Neural cell (in vitro differentiated cells): ENCODE measurements around the gene FSTL5. TPM values are rescaled to one million over a fixed set of nuclear protein-coding genes. Genes with fewer than 3 reads are reported as not detected.

Experiments
- H2AFZ ChIP-seq: fragments of 200-600, 300-800 bp; sonication (generic), shearing (Covaris generic); 2 replicates; pipeline ENCODE4 v1.6.0; 2014; ENCODE audit warnings: low read depth, mild to moderate bottlenecking, antibody characterized with exemption, low read length, moderate library complexity
- H3F3A ChIP-seq: fragments of 200-600 bp; shearing (Covaris generic); 2 replicates; pipeline ENCODE4 v1.6.1; 2016; ENCODE audit warnings: mild to moderate bottlenecking, moderate library complexity, mixed read lengths, antibody characterized with exemption, low read length; ENCODE audit not compliant: insufficient read depth, poor library complexity, severe bottlenecking
- H3K27ac ChIP-seq: fragments of 200-600, 300-800 bp; sonication (generic), shearing (Covaris generic); 2 replicates; pipeline ENCODE4 v1.5.1; 2014; ENCODE audit warnings: mild to moderate bottlenecking, low read length, moderate library complexity
- H3K27me3 ChIP-seq: fragments of 300-800, 200-600 bp; sonication (generic), shearing (Covaris generic); 2 replicates; pipeline ENCODE4 v1.6.0; 2014; ENCODE audit warnings: mild to moderate bottlenecking, low read depth, low read length, moderate library complexity; ENCODE audit not compliant: insufficient read depth
- H3K36me3 ChIP-seq: fragments of 300-800, 200-600 bp; sonication (generic), shearing (Covaris generic); 2 replicates; pipeline ENCODE4 v1.5.1; 2014; ENCODE audit warnings: mild to moderate bottlenecking, antibody characterized with exemption, low read length, moderate library complexity; ENCODE audit not compliant: insufficient read depth
- H3K4me2 ChIP-seq: fragments of 300-800, 200-600 bp; sonication (generic), shearing (Covaris generic); 2 replicates; pipeline ENCODE4 v1.6.0; 2014; ENCODE audit warnings: mild to moderate bottlenecking, low read length
- H3K4me3 ChIP-seq: fragments of 300-800, 200-600 bp; sonication (generic), shearing (Covaris generic); 2 replicates; pipeline ENCODE4 v1.5.1; 2014; ENCODE audit warnings: mild to moderate bottlenecking, low read length, moderate library complexity
- H3K79me2 ChIP-seq: fragments of 200-600 bp; shearing (Covaris generic); replicated peaks from 2 replicates; pipeline ENCODE4 v1.6.0; 2014; ENCODE audit warnings: mild to moderate bottlenecking, low read length, moderate library complexity; ENCODE audit not compliant: insufficient read depth
- H3K9ac ChIP-seq: fragments of 300-800, 200-600 bp; sonication (generic), shearing (Covaris generic); 2 replicates; pipeline ENCODE4 v1.6.1; 2016; ENCODE audit warnings: mild to moderate bottlenecking, low read length, mixed read lengths
- H3K9me2 ChIP-seq: fragments of 200-600 bp; shearing (Covaris generic); 2 replicates; pipeline ENCODE4 v1.6.1; 2016; ENCODE audit warnings: mild to moderate bottlenecking, low read length, mixed read lengths; ENCODE audit not compliant: insufficient read depth
- H3K9me3 ChIP-seq: fragments of 200-600, 300-800 bp; sonication (generic), shearing (Covaris generic); 2 replicates; pipeline ENCODE4 v1.6.1; 2016; ENCODE audit warnings: mild to moderate bottlenecking, mixed run types, low read length, moderate library complexity, mixed read lengths
- H4K20me1 ChIP-seq: fragments of 200-600 bp; shearing (Covaris generic); 2 replicates; pipeline ENCODE4 v1.6.1; 2016; ENCODE audit warnings: mild to moderate bottlenecking, mixed run types; ENCODE audit not compliant: insufficient read depth
- CTCF ChIP-seq: fragments of 450-650 bp; IDR thresholded peaks from 2 replicates; pipeline ENCODE4 v1.5.1; 2014; ENCODE audit warnings: antibody characterized with exemption, mild to moderate bottlenecking, moderate library complexity; ENCODE audit not compliant: poor library complexity, severe bottlenecking
- EP300 ChIP-seq: fragments of 450-650 bp; conservative IDR thresholded peaks from 2 replicates; pipeline ENCODE4 v1.6.1; 2014; ENCODE audit warnings: antibody characterized with exemption, mild to moderate bottlenecking, moderate library complexity; ENCODE audit not compliant: poor library complexity, severe bottlenecking
- EZH2 ChIP-seq: fragments of 200-600, 300-800 bp; shearing (Covaris generic), sonication (generic); IDR thresholded peaks from 2 replicates; pipeline ENCODE4 v1.6.1; 2014; ENCODE audit warnings: antibody characterized with exemption, low read length, borderline replicate concordance, mild to moderate bottlenecking; ENCODE audit not compliant: insufficient read depth, poor library complexity, severe bottlenecking
- MXI1 ChIP-seq: fragments of 450-650 bp; conservative IDR thresholded peaks from 2 replicates; pipeline ENCODE4 v1.6.1; 2014; ENCODE audit warnings: antibody characterized with exemption, mild to moderate bottlenecking; ENCODE audit not compliant: poor library complexity, severe bottlenecking
- POLR2AphosphoS5 ChIP-seq: IDR thresholded peaks from 2 replicates; pipeline ENCODE4 v1.6.1; 2012
- RAD21 ChIP-seq: fragments of 450-650 bp; conservative IDR thresholded peaks from 2 replicates; pipeline ENCODE4 v1.6.1; 2014; ENCODE audit warnings: antibody characterized with exemption, mild to moderate bottlenecking, moderate library complexity
- SMC3 ChIP-seq: fragments of 450-650 bp; conservative IDR thresholded peaks from 2 replicates; pipeline ENCODE4 v1.6.1; 2014; ENCODE audit warnings: antibody characterized with exemption, mild to moderate bottlenecking, moderate library complexity; ENCODE audit not compliant: poor library complexity
- TAF1 ChIP-seq: IDR thresholded peaks from 2 replicates; pipeline ENCODE4 v1.6.1; 2012; ENCODE audit warnings: low read depth
- polyA plus RNA-seq: library from polyadenylated mRNA; depleted of rRNA; stranded (reverse); fragments of >200 nt; gene quantifications from 2 replicates; pipeline ENCODE4 v1.2.3, GENCODE V29; 2014
- TF ChIP-seq, protein P1 (sequence below): IDR thresholded peaks from 2 replicates; pipeline ENCODE4 v1.6.1; 2012; ENCODE audit warnings: borderline replicate concordance

Gene FSTL5
- polyA plus RNA-seq, 1 donor from 2014 or later: 6.8 TPM

GRCh38 chr4:161554372-161554990, 609.3 kb downstream of the FSTL5 start:
- H3K27me3 ChIP-seq: no peaks in the 10 kb centered on the region
- no peaks in the 10 kb centered on the region for H3K9me3 ChIP-seq
- no peaks in the 10 kb centered on the region for H3K9me2 ChIP-seq
- TF ChIP-seq RAD21: no peak
- H3K4me3 ChIP-seq: no peak overlapping the region
- H4K20me1 ChIP-seq: no peaks in the 10 kb centered on the region
- H3K9ac ChIP-seq: no peak overlapping the region
- no peak overlapping the region for H3K4me2 ChIP-seq
- no peak overlapping the region for H2AFZ ChIP-seq
- H3K27ac ChIP-seq: no peak overlapping the region
- H3K36me3 ChIP-seq: no peaks in the 10 kb centered on the region
- no peaks in the 10 kb centered on the region for H3F3A ChIP-seq
- no peaks in the 10 kb centered on the region for H3K79me2 ChIP-seq

DNA sequence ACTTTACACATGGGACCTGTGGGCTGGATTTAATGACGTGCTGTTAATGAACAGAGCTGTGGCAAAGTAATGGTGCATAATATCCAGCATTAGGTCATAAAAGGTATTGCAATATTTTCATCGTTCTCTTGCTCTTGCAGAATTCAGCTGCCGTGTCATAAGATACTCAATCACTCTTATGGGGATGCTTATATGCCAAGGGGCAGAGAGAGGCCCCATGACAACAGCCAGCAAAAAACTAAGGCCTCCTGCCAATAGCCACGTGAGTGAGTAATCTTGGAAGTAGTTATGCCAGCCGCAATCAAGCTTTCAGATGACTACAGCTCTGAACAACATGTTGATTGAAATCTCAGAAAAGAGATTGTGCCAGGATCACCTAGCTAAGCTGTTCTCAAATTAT, 616.9 kb downstream of the FSTL5 start:
- Histone ChIP-seq H3K9me3 (no peaks in the 10 kb centered on the region), H3K36me3 (no peaks in the 10 kb centered on the region)

More for the DNA sequence above, 616.9 kb downstream of the FSTL5 start:
- Histone ChIP-seq H3K27me3 (no peaks in the 10 kb centered on the region), H3K9ac (no peak overlapping the region), H3K4me3 (no peak overlapping the region), H3F3A (no peaks in the 10 kb centered on the region), H3K4me2 (no peak overlapping the region), H3K9me2 (no peaks in the 10 kb centered on the region), H3K27ac (no peak overlapping the region), H3K79me2 (no peaks in the 10 kb centered on the region), H2AFZ (no peak overlapping the region), H4K20me1 (no peaks in the 10 kb centered on the region)
- TF ChIP-seq MXI1: no peak
- TF ChIP-seq EZH2: no peak
- TF ChIP-seq CTCF: no peak
- no peak for TF ChIP-seq TAF1
- TF ChIP-seq, protein P1, sequence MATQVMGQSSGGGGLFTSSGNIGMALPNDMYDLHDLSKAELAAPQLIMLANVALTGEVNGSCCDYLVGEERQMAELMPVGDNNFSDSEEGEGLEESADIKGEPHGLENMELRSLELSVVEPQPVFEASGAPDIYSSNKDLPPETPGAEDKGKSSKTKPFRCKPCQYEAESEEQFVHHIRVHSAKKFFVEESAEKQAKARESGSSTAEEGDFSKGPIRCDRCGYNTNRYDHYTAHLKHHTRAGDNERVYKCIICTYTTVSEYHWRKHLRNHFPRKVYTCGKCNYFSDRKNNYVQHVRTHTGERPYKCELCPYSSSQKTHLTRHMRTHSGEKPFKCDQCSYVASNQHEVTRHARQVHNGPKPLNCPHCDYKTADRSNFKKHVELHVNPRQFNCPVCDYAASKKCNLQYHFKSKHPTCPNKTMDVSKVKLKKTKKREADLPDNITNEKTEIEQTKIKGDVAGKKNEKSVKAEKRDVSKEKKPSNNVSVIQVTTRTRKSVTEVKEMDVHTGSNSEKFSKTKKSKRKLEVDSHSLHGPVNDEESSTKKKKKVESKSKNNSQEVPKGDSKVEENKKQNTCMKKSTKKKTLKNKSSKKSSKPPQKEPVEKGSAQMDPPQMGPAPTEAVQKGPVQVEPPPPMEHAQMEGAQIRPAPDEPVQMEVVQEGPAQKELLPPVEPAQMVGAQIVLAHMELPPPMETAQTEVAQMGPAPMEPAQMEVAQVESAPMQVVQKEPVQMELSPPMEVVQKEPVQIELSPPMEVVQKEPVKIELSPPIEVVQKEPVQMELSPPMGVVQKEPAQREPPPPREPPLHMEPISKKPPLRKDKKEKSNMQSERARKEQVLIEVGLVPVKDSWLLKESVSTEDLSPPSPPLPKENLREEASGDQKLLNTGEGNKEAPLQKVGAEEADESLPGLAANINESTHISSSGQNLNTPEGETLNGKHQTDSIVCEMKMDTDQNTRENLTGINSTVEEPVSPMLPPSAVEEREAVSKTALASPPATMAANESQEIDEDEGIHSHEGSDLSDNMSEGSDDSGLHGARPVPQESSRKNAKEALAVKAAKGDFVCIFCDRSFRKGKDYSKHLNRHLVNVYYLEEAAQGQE: no peak
- no peak for TF ChIP-seq POLR2AphosphoS5
- no peak for TF ChIP-seq SMC3
- TF ChIP-seq RAD21: no peak
- TF ChIP-seq EP300: no peak
